Endometrial microvascular endothelial cells (primary cell): ENCODE data around the gene SLIT1. TPM values are rescaled to one million over a fixed set of nuclear protein-coding genes. Genes with fewer than 3 reads are reported as not detected.

Experiments used
- in situ Hi-C: cut with HindIII; loops from 2 replicates; pipeline ENCODE4 v1.10.0; 2017; ENCODE audit warnings: low sequenced_read_pairs, low pct_unique_long_range_greater_than_20kb; ENCODE audit errors: inconsistent ontology term
- total RNA-seq: library from RNA; depleted of rRNA; stranded (reverse); fragments of >200 nt; gene quantifications from one replicate; pipeline ENCODE4 v1.2.3, GENCODE V29; 2015; ENCODE audit errors: inconsistent ontology term

Gene SLIT1
- total RNA-seq, 1 donor from 2014 or later = not detected

DNA sequence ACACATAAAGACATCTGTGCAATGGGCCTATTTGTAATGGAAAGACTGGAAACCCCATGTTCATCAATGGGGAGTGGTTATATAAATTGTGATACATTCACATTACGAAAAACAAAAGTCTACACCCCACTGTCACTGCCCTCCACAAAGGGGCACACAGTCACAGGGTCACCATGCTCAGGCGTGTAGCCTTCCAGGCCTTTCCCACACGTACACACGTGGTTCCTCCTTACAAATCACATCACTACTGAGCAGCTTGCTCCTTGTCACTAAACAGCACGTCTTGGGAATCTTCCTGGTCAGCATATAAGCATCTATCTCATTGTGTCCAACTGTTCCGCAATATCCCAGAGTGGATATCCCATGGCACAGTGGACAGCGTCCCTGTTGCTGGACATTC lies 163.1 kb downstream of the SLIT1 start:
- in situ Hi-C loops = no loop called here

DNA sequence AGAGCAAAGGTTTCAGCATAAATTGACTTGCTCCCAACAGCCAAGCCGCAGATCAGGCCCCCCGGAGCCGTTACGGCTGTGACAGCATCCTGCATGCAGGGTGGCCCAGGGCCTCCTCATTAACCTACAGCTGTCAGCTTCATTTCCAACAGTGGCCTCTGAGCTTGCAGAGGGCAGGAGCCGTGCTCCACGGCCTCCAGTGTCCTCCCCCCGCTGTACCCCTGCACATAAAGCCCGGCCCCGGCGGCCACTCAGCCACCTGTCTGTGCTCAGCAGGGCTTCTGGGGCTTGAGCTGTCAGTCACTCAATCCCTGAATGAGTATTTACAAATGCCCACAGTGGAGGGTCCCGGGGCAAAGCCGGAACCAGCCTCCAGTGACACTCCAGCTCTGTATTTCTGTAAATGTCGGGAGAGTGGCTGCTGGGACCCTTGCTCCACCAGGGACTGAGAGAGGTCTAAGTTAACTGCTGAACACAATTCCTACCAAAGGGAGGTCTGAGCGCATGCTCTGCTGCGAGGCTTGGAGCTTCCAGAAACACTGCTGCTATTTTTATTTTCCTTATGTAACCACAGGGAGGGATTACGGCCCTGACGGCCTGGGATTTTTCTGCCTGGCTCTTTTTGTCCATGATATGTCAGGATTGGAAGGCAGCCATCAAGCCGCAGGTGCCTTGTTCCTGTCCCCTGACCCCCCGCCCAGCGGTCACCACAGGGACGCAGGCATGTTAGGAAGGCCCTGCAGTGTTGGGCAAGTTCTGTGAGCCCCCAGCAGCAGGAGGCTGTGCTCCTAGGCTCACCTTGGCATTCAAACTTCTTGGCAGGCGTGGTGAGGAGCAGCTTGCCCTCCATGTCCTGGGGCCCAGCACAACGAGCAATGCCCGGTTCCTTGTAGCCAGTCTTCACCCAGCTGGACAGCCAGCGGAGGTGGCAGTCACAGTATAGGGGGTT lies 165.0 kb downstream of the SLIT1 start:
- in situ Hi-C loops = no loop called here

GRCh38 chr10:97019213-97019844 lies 166.4 kb downstream of the SLIT1 start:
- in situ Hi-C loops = no loop called here

DNA sequence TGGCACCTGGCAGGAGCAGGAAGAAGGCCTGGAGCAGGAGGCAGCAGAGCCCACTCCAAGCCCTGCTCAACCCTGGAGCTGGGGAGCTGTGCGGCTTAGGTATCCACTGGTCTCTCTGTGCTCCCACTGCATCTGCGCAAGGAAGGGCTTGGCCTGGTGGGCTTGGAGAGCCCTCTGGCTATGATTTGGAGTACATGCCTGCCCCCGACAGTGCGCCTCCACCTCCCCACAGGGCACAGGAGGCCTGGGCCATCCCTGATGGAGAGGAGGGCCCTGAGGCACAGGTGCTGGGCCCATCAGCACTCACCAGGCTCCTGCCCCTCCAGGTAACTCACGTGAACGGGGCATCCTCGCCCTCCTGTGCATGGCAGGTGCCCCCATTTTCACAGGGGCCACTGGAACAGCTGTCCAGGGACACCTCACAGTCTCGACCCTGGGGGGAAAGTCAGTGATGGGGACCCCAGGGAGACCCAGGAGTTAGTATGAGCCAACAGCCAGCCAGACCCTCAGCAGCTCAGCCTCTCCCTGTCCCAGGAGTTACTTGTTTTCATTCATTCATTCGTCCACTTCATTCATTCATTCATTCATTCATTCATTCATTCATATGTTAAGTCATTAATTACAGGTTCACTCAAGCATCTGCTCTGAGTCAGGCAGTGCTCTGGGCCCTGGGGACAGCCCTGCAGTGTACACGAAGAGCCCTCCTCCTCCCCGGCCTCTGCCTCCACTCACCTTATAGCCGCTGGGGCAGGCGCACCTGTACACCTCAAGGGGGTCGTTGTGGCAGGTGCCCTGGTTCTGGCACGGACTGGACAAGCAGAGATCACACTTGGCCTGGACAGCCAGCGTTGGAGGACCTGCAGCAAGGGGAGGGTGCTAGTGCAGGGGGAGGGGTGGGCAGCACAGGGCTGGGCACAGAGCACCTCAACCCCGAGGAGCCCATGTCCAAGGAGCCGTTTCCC lies 167.2 kb downstream of the SLIT1 start:
- in situ Hi-C loops = no loop called here

GRCh38 chr10:97017474-97017903 lies 168.3 kb downstream of the SLIT1 start:
- in situ Hi-C loops = no loop called here

DNA sequence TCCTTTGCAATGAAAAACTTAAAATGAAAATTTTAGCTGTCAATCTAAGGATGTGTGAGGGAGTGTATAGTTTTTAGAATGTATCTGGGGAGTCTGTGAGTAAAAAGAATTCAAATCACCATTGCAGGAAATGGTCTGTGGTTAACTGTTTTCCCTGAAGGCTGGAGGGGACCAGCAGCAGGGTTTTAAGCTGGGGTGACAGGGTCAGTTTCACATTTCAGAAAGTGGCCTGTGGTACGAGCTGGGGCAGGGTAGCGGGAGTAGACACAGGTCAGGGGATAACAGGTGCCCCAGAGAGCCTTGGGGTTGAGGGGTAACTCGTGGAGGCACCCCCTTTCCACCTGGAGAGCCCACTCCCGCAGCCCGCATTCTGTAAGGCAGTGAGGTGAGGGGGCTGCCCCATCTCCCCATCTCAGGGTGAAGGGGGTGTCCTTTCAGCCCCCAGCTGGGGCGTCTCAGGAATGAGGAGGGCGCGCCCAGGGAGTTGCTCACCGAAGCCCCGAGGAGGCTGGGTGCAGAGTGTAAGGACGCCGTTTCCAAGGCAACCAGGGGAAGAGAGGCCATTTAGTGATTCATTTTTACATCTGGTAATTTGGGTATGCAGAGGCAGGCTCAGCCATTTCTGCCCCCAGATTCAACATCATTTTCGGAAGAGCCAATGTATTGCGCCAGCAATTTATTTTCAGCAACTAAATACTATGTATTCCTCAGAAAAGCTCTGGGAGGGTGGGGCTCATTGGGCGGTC lies 168.9 kb downstream of the SLIT1 start:
- in situ Hi-C loops = no loop called here

DNA sequence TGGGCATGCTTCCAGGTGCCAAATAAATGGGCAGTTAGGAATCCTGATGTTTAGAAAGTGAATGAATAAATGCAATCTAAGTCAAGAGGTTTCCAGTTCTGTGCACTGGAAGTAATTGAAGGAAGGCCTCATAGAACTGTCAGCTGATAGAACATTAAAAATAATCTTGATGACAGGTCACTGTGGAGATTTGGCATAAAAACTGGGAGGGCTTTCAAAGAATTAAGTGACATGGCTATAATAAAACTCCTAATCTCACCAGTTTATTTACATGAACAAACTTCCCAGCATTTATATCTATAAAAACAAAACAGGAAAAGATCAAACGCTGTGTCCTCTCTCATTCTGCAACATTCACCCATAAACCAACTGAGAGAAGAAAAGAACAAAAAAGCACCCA lies 170.5 kb downstream of the SLIT1 start:
- in situ Hi-C loops = no loop called here

- in situ Hi-C loops = no loop called here
Observed at GRCh38 chr10:97013983-97014382, 171.8 kb downstream of the SLIT1 start.

- in situ Hi-C loops = no loop called here
Observed at GRCh38 chr10:97013568-97013967, 172.2 kb downstream of the SLIT1 start.

GRCh38 chr10:97012470-97012869 lies 173.3 kb downstream of the SLIT1 start:
- in situ Hi-C loops = no loop called here

DNA sequence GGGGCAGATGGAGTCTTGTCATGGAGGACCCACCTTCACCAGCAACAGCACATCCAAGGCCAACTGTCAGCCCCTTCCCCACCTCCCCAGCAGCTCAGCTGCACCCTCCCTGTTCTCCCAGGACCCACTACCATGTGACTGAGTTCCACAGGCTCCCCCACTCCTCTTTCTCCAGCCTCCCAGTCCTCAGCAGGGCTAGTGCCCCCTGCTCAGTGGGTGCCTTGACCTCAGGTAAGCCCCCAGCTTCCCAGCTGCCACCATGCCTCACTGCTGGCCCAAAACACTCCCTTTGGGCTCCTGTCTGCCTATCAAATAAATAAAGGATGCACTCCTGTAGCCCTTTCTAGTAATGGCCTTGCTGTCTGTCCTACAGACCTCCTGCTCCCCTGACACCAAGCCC lies 174.4 kb downstream of the SLIT1 start:
- in situ Hi-C loops = no loop called here

DNA sequence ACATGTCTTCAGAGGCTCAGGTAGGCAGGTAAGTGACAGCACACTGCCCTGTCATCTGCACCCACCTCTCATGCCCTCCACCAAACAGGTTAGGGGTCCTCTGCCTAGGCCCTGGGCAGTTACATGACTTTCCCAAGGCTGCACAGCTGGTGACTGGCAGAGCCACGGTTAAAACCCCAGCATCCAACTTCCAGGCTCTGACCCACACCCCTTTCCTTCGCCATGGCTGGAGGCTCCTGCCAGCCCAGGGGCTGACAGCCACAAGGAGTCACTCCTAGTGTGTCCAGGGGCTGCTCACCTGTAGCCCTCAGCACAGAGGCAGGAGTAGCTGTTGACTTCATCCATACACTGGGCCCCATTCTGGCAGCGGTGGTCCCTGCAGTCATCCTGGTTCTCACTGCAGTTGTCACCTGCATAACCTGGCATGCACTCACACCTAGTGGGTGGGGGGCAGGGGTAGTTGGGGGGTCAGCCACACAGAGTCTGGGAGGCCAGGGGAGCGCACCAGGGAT lies 175.0 kb downstream of the SLIT1 start:
- in situ Hi-C loops = no loop called here

DNA sequence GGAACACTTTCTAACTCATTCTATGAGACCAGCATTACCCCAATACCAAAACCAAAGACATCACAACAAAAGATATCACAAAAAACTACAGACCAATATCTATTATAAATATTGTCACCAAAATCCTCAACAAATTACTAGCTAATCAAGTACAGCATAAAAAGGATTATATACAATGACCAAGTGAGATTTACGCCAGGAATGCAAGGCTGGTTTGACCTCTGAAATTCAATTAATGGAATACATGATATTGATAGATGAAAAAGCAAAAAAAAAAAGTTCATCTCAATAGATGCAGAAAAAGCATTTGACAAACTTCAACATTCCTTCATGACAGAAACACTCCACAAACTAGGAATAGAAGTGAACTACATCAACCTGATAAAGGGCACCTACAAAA lies 178.3 kb downstream of the SLIT1 start:
- in situ Hi-C loops = no loop called here

- in situ Hi-C loops = no loop called here
Observed at GRCh38 chr10:97006364-97006763, 179.4 kb downstream of the SLIT1 start.

DNA sequence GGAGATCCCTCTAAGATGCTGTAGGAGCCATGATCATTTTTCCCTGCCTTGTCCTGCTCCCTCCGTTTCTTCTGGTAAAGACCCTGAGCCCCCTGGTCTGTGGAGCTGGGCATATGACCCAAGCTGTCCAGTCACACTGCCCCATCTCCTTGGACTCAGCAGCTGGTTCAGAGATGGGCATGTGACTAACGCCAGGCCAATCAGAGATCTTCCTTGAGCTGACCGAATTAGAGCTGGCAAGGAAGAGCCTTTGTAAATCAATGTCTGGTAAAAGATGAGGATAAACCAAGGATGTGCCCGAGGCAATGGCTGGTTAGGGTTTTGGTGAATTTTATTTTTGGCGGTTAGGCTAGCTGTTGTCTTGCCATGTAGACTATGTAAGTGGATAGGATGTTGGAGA lies 180.4 kb downstream of the SLIT1 start:
- in situ Hi-C loops = no loop called here

- in situ Hi-C loops = no loop called here
Observed at GRCh38 chr10:97004591-97004990, 181.2 kb downstream of the SLIT1 start.

DNA sequence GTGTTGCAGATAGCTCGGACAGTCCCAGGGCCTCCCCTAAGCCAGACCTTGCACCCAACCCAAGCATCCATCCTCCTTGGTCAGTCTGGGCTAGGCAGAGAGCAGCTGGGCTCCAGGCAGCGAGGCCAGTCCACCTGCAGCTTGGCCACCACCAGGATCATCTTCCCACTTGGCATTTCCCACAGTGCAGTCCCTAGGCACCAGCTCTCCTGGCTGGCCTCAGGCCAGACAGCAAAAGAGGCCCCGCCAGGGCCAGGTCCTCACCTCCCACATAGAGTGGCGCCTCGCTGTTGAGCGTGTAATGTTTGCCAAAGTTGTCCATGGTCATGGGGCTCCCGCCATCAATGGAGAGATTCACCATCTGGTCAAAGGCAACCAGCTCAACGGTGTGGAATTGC lies 182.0 kb downstream of the SLIT1 start:
- in situ Hi-C loops = no loop called here

DNA sequence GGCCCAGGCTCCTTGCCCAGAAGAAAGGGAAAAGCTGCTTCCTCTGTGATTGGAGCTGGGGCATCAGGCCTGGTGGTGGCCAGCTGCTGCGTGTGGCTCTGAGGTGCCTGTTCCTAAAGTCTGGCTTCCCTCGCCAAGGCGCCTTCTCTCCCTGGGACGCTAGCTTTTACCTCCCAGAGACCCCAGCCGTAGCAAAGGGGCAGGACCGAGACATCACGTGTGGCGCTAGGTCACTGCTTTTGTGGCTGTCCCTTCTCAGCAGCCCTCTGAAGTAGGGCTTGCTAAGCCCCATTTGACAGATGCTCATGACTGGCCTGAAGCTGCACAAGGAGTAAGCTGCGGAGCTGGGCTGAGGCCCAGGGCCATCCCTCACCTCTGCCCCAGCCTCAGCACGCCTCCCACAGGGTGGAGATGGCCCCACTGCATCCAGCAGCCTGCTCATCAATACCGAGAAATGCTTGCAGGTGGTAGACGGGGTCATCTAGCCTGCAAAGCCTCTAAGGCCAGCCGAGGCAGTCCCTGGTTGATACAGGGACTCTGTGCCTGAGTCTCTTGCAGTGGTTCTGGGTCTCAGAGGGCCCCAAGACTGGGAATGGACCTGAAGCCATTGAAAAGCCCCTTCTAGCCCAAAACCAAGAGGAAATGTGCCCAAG lies 182.5 kb downstream of the SLIT1 start:
- in situ Hi-C loops = no loop called here
